NT2/D1 (cell line): ENCODE measurements around the gene CSF1R.

Experiments
- SUZ12 ChIP-seq: IDR thresholded peaks from 2 replicates; pipeline ENCODE4 v1.6.1; 2011; ENCODE audit not compliant: insufficient read length, insufficient read depth; ENCODE audit errors: extremely low read depth
- YY1 ChIP-seq: IDR thresholded peaks from 2 replicates; pipeline ENCODE4 v1.6.1; 2011; ENCODE audit not compliant: insufficient read length, insufficient read depth
- ZNF274 ChIP-seq: IDR thresholded peaks from 2 replicates; pipeline ENCODE4 v1.6.1; 2011; ENCODE audit warnings: mild to moderate bottlenecking, low read depth, low read length

GRCh38 chr5:150073086-150073625, 13.2 kb downstream of the CSF1R start:
- TF ChIP-seq ZNF274 (no peak), SUZ12 (no peak), YY1 (no peak)
